Sigmoid colon (tissue), 7 donors: ENCODE results near the gene ROR1. TPM values are rescaled to one million over a fixed set of nuclear protein-coding genes. Genes with fewer than 3 reads are reported as not detected.
A peak's percentile ranks its signal among the peaks of the same experiment; 100 is the strongest.

Experiments
- DNase-seq: peaks from one replicate; pipeline ENCODE4 v3.0.0-alpha.2; 2019
- H3K27ac ChIP-seq, 4 donors: fragments of 200-600 bp; sonication (generic); one replicate each; pipeline ENCODE4 v1.5.1; 2016 to 2019; ENCODE audit warnings: mild to moderate bottlenecking in 1 of 4
- H3K27me3 ChIP-seq, 3 donors: fragments of 200-600 bp; sonication (generic); one replicate each; pipeline ENCODE4 v1.5.1; 2019; ENCODE audit warnings: mild to moderate bottlenecking in 1 of 3
- H3K36me3 ChIP-seq, 4 donors: fragments of 200-600 bp; sonication (generic); one replicate each; pipeline ENCODE4 v1.5.1; 2016 to 2019
- H3K4me1 ChIP-seq, 4 donors: fragments of 200-600 bp; sonication (generic); one replicate each; pipeline ENCODE4 v1.5.1; 2017 to 2019
- H3K4me3 ChIP-seq, 4 donors: fragments of 200-600 bp; sonication (generic); one replicate each; pipeline ENCODE4 v1.5.1; 2017 to 2019; ENCODE audit warnings: mild to moderate bottlenecking in 2 of 4, moderate library complexity in 1 of 4
- H3K9me3 ChIP-seq, 4 donors: fragments of 200-600 bp in 3 of 4; sonication (generic) in 3 of 4; one replicate each; pipeline versions ENCODE4 v1.5.1 to v1.6.1; 2013 to 2019
- CTCF ChIP-seq, 4 experiments: fragments of 450-650 bp in 3 of 4; fragments of 200-600 bp in 1 of 4; IDR thresholded peaks; one replicate each; pipeline ENCODE4 v1.5.1; 2016 to 2019; ENCODE audit warnings: antibody characterized with exemption in 4 of 4, mild to moderate bottlenecking in 3 of 4, moderate library complexity in 2 of 4
- EP300 ChIP-seq, 4 donors: sonication (generic); formaldehyde crosslinking; IDR thresholded peaks; one replicate each; pipeline ENCODE4 v1.6.1; 2017; ENCODE audit warnings: antibody characterized with exemption in 4 of 4
- POLR2A ChIP-seq, 2 donors: fragments of 450-650 bp; IDR thresholded peaks; one replicate each; pipeline ENCODE4 v1.6.1; 2016; ENCODE audit warnings: antibody characterized with exemption in 2 of 2, mild to moderate bottlenecking in 2 of 2, moderate library complexity in 2 of 2
- POLR2AphosphoS5 ChIP-seq, 4 donors: sonication (generic); formaldehyde crosslinking; IDR thresholded peaks; one replicate each; pipeline ENCODE4 v1.6.1; 2017; ENCODE audit warnings: antibody characterized with exemption in 4 of 4
- WGBS, 2 donors: extraction: QIAGEN DNeasy Blood & Tissue Kit; methylation state at CpG; one replicate each; pipeline ENCODE4 v1.1.7; 2013; 5-methylcytosine and 5-hydroxymethylcytosine counted together
- intact Hi-C: fragments of 100-400 bp; cut with DNase I; formaldehyde crosslinking; loops from one replicate; pipeline ENCODE4 v1.15.1; 2023
- polyA plus RNA-seq, 3 donors: library from polyadenylated mRNA; stranded (reverse); fragments of 200-250 nt; gene quantifications; one replicate each; pipeline ENCODE4 v1.2.3, GENCODE V29; 2013
- total RNA-seq, 4 donors: library from RNA; depleted of rRNA; stranded (reverse); fragments of >200 nt; gene quantifications; one replicate each; pipeline ENCODE4 v1.1.0, GENCODE V29; 2016
- donor health status: healthy with polysubstance abuse.
- donor health status: Bipolar disorder and iron deficiency.
- donor health status: healthy.

The ROR1 gene
- total and polyA plus RNA-seq, 7 donors = under 0.01 to 37.1 (median 27.3) TPM

- H3K36me3 ChIP-seq = no peaks in the 10 kb centered on the region
- intact Hi-C loops = no loop called here
- TF ChIP-seq POLR2A (IDR thresholded peaks at IDR 0.05) = no peak
- no peak for TF ChIP-seq CTCF (IDR thresholded peaks at IDR 0.05)
- TF ChIP-seq EP300 (IDR thresholded peaks at IDR 0.05) = no peak
- TF ChIP-seq POLR2AphosphoS5 (IDR thresholded peaks at IDR 0.05) = no peak
- no peaks in the 10 kb centered on the region for H3K9me3 ChIP-seq
- H3K4me1 ChIP-seq = peaks cover 0 to 48% (median 37%) of the 10 kb centered on the region in 4 donors
- H3K27me3 ChIP-seq = no peaks in the 10 kb centered on the region
- DNase-seq = no peak
- 76 to 79% methylated on average over 4 of the region's 4 CpGs for WGBS, 2 donors
- H3K4me3 ChIP-seq = no peak overlapping the region
- H3K27ac ChIP-seq = peak overlapping the region in 1 of 4 donors; percentile 32
These were observed 21.6 kb downstream of the ROR1 start for GRCh38 chr1:63795455-63795854.

- Histone ChIP-seq H3K9me3 (no peaks in the 10 kb centered on the region), H3K27me3 (no peaks in the 10 kb centered on the region), H3K27ac (no peak overlapping the region), H3K36me3 (no peaks in the 10 kb centered on the region), H3K4me1 (peaks cover 0 to 44% (median 31%) of the 10 kb centered on the region in 4 donors), H3K4me3 (no peak overlapping the region)
- TF ChIP-seq POLR2A (IDR thresholded peaks at IDR 0.05) = no peak
- no peak for TF ChIP-seq POLR2AphosphoS5 (IDR thresholded peaks at IDR 0.05)
- TF ChIP-seq EP300 (IDR thresholded peaks at IDR 0.05) = no peak
- DNase-seq = no peak
- 86 to 88% methylated on average over 7 of the region's 7 CpGs for WGBS, 2 donors
- intact Hi-C loops = no loop called here
These were observed 23.4 kb downstream of the ROR1 start for GRCh38 chr1:63797056-63797726.

GRCh38 chr1:63798284-63798683 lies 24.5 kb downstream of the ROR1 start:
- no peaks in the 10 kb centered on the region for H3K27me3 ChIP-seq
- peaks cover 0 to 38% (median 27%) of the 10 kb centered on the region in 4 donors for H3K4me1 ChIP-seq
- no peaks in the 10 kb centered on the region for H3K36me3 ChIP-seq
- intact Hi-C loops = no loop called here
- H3K4me3 ChIP-seq = no peak overlapping the region
- TF ChIP-seq CTCF (IDR thresholded peaks at IDR 0.05) (no peak), POLR2AphosphoS5 (IDR thresholded peaks at IDR 0.05) (no peak), EP300 (IDR thresholded peaks at IDR 0.05) (no peak), POLR2A (IDR thresholded peaks at IDR 0.05) (no peak)
- no peak for DNase-seq
- WGBS, 2 donors = 48 to 85% methylated on average over 2 of the region's 2 CpGs
- no peak overlapping the region for H3K27ac ChIP-seq
- no peaks in the 10 kb centered on the region for H3K9me3 ChIP-seq

GRCh38 chr1:63799307-63799706 lies 25.5 kb downstream of the ROR1 start:
- H3K36me3 ChIP-seq = no peaks in the 10 kb centered on the region
- 84 to 90% methylated on average over 1 of the region's 1 CpG for WGBS, 2 donors
- H3K9me3 ChIP-seq = no peaks in the 10 kb centered on the region
- no peaks in the 10 kb centered on the region for H3K27me3 ChIP-seq
- H3K4me3 ChIP-seq = no peak overlapping the region
- DNase-seq = no peak
- TF ChIP-seq POLR2A (IDR thresholded peaks at IDR 0.05) (no peak), EP300 (IDR thresholded peaks at IDR 0.05) (no peak), POLR2AphosphoS5 (IDR thresholded peaks at IDR 0.05) (no peak), CTCF (IDR thresholded peaks at IDR 0.05) (no peak)
- peaks cover 0 to 38% (median 27%) of the 10 kb centered on the region in 4 donors for H3K4me1 ChIP-seq
- peak overlapping the region in 2 of 4 donors; percentile 4 to 15 for H3K27ac ChIP-seq
- intact Hi-C loops = no loop called here

GRCh38 chr1:63799820-63800219 lies 26.0 kb downstream of the ROR1 start:
- Histone ChIP-seq H3K4me3 (no peak overlapping the region), H3K9me3 (no peaks in the 10 kb centered on the region), H3K27me3 (no peaks in the 10 kb centered on the region), H3K36me3 (no peaks in the 10 kb centered on the region), H3K27ac (peak overlapping the region in 2 of 4 donors; percentile 4 to 15), H3K4me1 (peaks cover 0 to 37% (median 25%) of the 10 kb centered on the region in 4 donors)
- no peak for DNase-seq
- WGBS, 2 donors = 58 to 70% methylated on average over 3 of the region's 3 CpGs
- intact Hi-C loops = no loop called here
- TF ChIP-seq POLR2A (IDR thresholded peaks at IDR 0.05) (no peak), POLR2AphosphoS5 (IDR thresholded peaks at IDR 0.05) (no peak), CTCF (IDR thresholded peaks at IDR 0.05) (no peak), EP300 (IDR thresholded peaks at IDR 0.05) (no peak)
